Neural cell (in vitro differentiated cells): ENCODE data around the gene LMO4. TPM values are rescaled to one million over a fixed set of nuclear protein-coding genes. Genes with fewer than 3 reads are reported as not detected.

ENCODE experiments used
- H2AFZ ChIP-seq: fragments of 200-600, 300-800 bp; sonication (generic), shearing (Covaris generic); 2 replicates; pipeline ENCODE4 v1.6.0; 2014; ENCODE audit warnings: low read depth, mild to moderate bottlenecking, antibody characterized with exemption, low read length, moderate library complexity
- H3F3A ChIP-seq: fragments of 200-600 bp; shearing (Covaris generic); 2 replicates; pipeline ENCODE4 v1.6.1; 2016; ENCODE audit warnings: mild to moderate bottlenecking, moderate library complexity, mixed read lengths, antibody characterized with exemption, low read length; ENCODE audit not compliant: insufficient read depth, poor library complexity, severe bottlenecking
- H3K27ac ChIP-seq: fragments of 200-600, 300-800 bp; sonication (generic), shearing (Covaris generic); 2 replicates; pipeline ENCODE4 v1.5.1; 2014; ENCODE audit warnings: mild to moderate bottlenecking, low read length, moderate library complexity
- H3K27me3 ChIP-seq: fragments of 300-800, 200-600 bp; sonication (generic), shearing (Covaris generic); 2 replicates; pipeline ENCODE4 v1.6.0; 2014; ENCODE audit warnings: mild to moderate bottlenecking, low read depth, low read length, moderate library complexity; ENCODE audit not compliant: insufficient read depth
- H3K36me3 ChIP-seq: fragments of 300-800, 200-600 bp; sonication (generic), shearing (Covaris generic); 2 replicates; pipeline ENCODE4 v1.5.1; 2014; ENCODE audit warnings: mild to moderate bottlenecking, antibody characterized with exemption, low read length, moderate library complexity; ENCODE audit not compliant: insufficient read depth
- H3K4me2 ChIP-seq: fragments of 300-800, 200-600 bp; sonication (generic), shearing (Covaris generic); 2 replicates; pipeline ENCODE4 v1.6.0; 2014; ENCODE audit warnings: mild to moderate bottlenecking, low read length
- H3K4me3 ChIP-seq: fragments of 300-800, 200-600 bp; sonication (generic), shearing (Covaris generic); 2 replicates; pipeline ENCODE4 v1.5.1; 2014; ENCODE audit warnings: mild to moderate bottlenecking, low read length, moderate library complexity
- H3K79me2 ChIP-seq: fragments of 200-600 bp; shearing (Covaris generic); replicated peaks from 2 replicates; pipeline ENCODE4 v1.6.0; 2014; ENCODE audit warnings: mild to moderate bottlenecking, low read length, moderate library complexity; ENCODE audit not compliant: insufficient read depth
- H3K9ac ChIP-seq: fragments of 300-800, 200-600 bp; sonication (generic), shearing (Covaris generic); 2 replicates; pipeline ENCODE4 v1.6.1; 2016; ENCODE audit warnings: mild to moderate bottlenecking, low read length, mixed read lengths
- H3K9me2 ChIP-seq: fragments of 200-600 bp; shearing (Covaris generic); 2 replicates; pipeline ENCODE4 v1.6.1; 2016; ENCODE audit warnings: mild to moderate bottlenecking, low read length, mixed read lengths; ENCODE audit not compliant: insufficient read depth
- H3K9me3 ChIP-seq: fragments of 200-600, 300-800 bp; sonication (generic), shearing (Covaris generic); 2 replicates; pipeline ENCODE4 v1.6.1; 2016; ENCODE audit warnings: mild to moderate bottlenecking, mixed run types, low read length, moderate library complexity, mixed read lengths
- H4K20me1 ChIP-seq: fragments of 200-600 bp; shearing (Covaris generic); 2 replicates; pipeline ENCODE4 v1.6.1; 2016; ENCODE audit warnings: mild to moderate bottlenecking, mixed run types; ENCODE audit not compliant: insufficient read depth
- EP300 ChIP-seq: fragments of 450-650 bp; conservative IDR thresholded peaks from 2 replicates; pipeline ENCODE4 v1.6.1; 2014; ENCODE audit warnings: antibody characterized with exemption, mild to moderate bottlenecking, moderate library complexity; ENCODE audit not compliant: poor library complexity, severe bottlenecking
- EZH2 ChIP-seq: fragments of 200-600, 300-800 bp; shearing (Covaris generic), sonication (generic); IDR thresholded peaks from 2 replicates; pipeline ENCODE4 v1.6.1; 2014; ENCODE audit warnings: antibody characterized with exemption, low read length, borderline replicate concordance, mild to moderate bottlenecking; ENCODE audit not compliant: insufficient read depth, poor library complexity, severe bottlenecking
- MXI1 ChIP-seq: fragments of 450-650 bp; conservative IDR thresholded peaks from 2 replicates; pipeline ENCODE4 v1.6.1; 2014; ENCODE audit warnings: antibody characterized with exemption, mild to moderate bottlenecking; ENCODE audit not compliant: poor library complexity, severe bottlenecking
- POLR2AphosphoS5 ChIP-seq: IDR thresholded peaks from 2 replicates; pipeline ENCODE4 v1.6.1; 2012
- RAD21 ChIP-seq: fragments of 450-650 bp; conservative IDR thresholded peaks from 2 replicates; pipeline ENCODE4 v1.6.1; 2014; ENCODE audit warnings: antibody characterized with exemption, mild to moderate bottlenecking, moderate library complexity
- SMC3 ChIP-seq: fragments of 450-650 bp; conservative IDR thresholded peaks from 2 replicates; pipeline ENCODE4 v1.6.1; 2014; ENCODE audit warnings: antibody characterized with exemption, mild to moderate bottlenecking, moderate library complexity; ENCODE audit not compliant: poor library complexity
- TAF1 ChIP-seq: IDR thresholded peaks from 2 replicates; pipeline ENCODE4 v1.6.1; 2012; ENCODE audit warnings: low read depth
- polyA plus RNA-seq: library from polyadenylated mRNA; depleted of rRNA; stranded (reverse); fragments of >200 nt; gene quantifications from 2 replicates; pipeline ENCODE4 v1.2.3, GENCODE V29; 2014
- TF ChIP-seq, protein P1 (sequence below): fragments of 450-650 bp; IDR thresholded peaks from 2 replicates; pipeline ENCODE4 v1.5.1; 2014; ENCODE audit warnings: antibody characterized with exemption, mild to moderate bottlenecking, moderate library complexity; ENCODE audit not compliant: poor library complexity, severe bottlenecking
- TF ChIP-seq, protein P2 (sequence below): IDR thresholded peaks from 2 replicates; pipeline ENCODE4 v1.6.1; 2012; ENCODE audit warnings: borderline replicate concordance

Gene LMO4
- polyA plus RNA-seq, 1 donor from 2014 or later, result 147 TPM

DNA sequence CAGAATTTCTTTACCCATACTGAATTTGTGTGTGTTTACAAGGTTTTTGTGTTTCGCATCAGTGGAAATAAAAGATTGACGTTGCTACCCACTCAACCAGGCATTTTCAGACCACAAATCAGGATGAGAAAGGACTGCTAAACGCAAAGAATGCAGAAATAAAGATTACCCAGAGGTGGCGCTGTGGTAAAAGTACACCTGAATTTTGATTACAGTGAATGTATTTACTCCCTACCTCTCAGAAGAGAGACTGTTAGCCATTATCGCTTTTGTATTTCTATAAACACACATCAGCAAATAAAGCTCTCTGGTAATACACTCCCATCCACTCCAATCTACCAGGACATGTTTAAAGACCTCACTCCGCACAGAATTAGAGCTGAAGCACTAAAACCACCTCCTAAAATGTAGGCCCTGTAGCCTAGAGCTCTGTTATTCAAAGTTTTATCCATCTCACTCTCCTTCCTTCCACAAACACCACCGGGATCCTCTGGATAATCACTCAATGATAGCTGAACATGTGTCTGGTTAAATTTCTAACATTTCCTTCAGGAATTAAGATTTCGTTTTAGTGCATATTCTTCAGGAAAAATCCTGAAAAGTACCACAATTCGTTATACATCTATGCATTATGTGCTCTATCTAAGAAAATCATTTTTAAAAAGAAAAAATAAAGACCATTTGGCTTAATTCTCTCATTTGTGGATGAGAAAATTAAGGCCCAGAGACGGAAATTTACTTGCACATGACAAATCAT, 2.5 kb upstream of the LMO4 start:
- Histone ChIP-seq H3K4me2 (no peak overlapping the region), H4K20me1 (no peaks in the 10 kb centered on the region), H3K9me2 (no peaks in the 10 kb centered on the region), H3K9me3 (no peaks in the 10 kb centered on the region), H3K9ac (no peak overlapping the region), H3K36me3 (no peaks in the 10 kb centered on the region), H3K79me2 (peaks cover 13% of the 10 kb centered on the region), H3K27me3 (no peaks in the 10 kb centered on the region), H2AFZ (no peak overlapping the region), H3F3A (peaks cover 6% of the 10 kb centered on the region), H3K27ac (no peak overlapping the region), H3K4me3 (no peak overlapping the region)
- TF ChIP-seq, protein P1, sequence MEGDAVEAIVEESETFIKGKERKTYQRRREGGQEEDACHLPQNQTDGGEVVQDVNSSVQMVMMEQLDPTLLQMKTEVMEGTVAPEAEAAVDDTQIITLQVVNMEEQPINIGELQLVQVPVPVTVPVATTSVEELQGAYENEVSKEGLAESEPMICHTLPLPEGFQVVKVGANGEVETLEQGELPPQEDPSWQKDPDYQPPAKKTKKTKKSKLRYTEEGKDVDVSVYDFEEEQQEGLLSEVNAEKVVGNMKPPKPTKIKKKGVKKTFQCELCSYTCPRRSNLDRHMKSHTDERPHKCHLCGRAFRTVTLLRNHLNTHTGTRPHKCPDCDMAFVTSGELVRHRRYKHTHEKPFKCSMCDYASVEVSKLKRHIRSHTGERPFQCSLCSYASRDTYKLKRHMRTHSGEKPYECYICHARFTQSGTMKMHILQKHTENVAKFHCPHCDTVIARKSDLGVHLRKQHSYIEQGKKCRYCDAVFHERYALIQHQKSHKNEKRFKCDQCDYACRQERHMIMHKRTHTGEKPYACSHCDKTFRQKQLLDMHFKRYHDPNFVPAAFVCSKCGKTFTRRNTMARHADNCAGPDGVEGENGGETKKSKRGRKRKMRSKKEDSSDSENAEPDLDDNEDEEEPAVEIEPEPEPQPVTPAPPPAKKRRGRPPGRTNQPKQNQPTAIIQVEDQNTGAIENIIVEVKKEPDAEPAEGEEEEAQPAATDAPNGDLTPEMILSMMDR, result peak; percentile 89
- TF ChIP-seq EZH2 (no peak), RAD21 (peak; percentile 83), SMC3 (peak; percentile 82), MXI1 (no peak), EP300 (no peak)

DNA sequence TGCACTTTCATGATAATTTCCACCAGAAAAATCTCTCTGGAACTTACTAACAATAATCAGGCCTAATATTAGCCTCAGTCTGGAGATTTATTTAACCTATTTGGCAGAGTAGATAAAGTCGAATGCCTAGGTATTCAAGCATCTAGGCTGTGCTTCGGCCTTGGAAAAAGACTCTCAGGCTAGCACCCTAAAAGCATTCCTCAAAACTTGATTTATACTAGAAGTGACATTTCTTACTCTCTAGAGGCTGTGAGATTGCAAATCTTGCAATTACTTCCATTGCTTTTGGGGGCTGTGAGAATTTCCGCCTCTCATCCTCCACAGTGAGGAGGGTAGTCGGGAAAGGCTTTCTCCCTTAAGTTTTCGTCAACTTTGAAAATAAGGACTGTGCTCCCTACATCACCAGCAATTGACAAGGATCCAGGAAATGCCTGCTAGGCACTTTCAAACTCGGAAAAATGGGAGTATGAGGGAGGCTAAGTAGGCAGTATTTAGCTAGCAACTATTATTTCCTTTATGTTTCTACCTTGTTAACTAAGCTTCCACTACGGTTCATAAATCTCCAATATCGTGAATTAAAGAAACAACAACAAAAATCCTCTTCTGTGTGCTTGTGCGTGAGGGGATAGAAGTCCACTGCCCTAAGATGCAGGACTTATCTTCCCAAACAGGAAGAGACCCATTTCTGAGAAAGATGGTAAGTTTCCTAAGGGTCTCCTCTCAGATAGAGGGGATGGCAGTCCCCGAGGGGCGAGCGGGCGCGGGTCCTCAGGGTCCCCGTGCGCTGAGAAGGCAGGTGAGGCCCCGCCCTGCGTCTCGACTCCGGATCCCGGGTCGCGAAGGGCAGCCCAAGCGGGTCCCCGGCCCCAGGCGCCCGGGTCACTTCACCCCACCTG, 1.1 kb upstream of the LMO4 start:
- Histone ChIP-seq H3K36me3 (peaks cover 6% of the 10 kb centered on the region), H3K79me2 (peaks cover 24% of the 10 kb centered on the region), H2AFZ (peak overlapping the region; percentile 92), H3K27me3 (peaks cover 4% of the 10 kb centered on the region), H3K4me3 (peak overlapping the region; percentile 78), H3K9me2 (no peaks in the 10 kb centered on the region), H3F3A (peaks cover 6% of the 10 kb centered on the region), H3K9ac (peak overlapping the region; percentile 87), H3K27ac (peak overlapping the region; percentile 89), H3K9me3 (no peaks in the 10 kb centered on the region), H4K20me1 (no peaks in the 10 kb centered on the region), H3K4me2 (peak overlapping the region; percentile 76)
- no peak for TF ChIP-seq EZH2
- TF ChIP-seq, protein P2, sequence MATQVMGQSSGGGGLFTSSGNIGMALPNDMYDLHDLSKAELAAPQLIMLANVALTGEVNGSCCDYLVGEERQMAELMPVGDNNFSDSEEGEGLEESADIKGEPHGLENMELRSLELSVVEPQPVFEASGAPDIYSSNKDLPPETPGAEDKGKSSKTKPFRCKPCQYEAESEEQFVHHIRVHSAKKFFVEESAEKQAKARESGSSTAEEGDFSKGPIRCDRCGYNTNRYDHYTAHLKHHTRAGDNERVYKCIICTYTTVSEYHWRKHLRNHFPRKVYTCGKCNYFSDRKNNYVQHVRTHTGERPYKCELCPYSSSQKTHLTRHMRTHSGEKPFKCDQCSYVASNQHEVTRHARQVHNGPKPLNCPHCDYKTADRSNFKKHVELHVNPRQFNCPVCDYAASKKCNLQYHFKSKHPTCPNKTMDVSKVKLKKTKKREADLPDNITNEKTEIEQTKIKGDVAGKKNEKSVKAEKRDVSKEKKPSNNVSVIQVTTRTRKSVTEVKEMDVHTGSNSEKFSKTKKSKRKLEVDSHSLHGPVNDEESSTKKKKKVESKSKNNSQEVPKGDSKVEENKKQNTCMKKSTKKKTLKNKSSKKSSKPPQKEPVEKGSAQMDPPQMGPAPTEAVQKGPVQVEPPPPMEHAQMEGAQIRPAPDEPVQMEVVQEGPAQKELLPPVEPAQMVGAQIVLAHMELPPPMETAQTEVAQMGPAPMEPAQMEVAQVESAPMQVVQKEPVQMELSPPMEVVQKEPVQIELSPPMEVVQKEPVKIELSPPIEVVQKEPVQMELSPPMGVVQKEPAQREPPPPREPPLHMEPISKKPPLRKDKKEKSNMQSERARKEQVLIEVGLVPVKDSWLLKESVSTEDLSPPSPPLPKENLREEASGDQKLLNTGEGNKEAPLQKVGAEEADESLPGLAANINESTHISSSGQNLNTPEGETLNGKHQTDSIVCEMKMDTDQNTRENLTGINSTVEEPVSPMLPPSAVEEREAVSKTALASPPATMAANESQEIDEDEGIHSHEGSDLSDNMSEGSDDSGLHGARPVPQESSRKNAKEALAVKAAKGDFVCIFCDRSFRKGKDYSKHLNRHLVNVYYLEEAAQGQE, result no peak
- TF ChIP-seq EP300, result no peak
- no peak for TF ChIP-seq MXI1
- TF ChIP-seq, protein P1, result no peak
- TF ChIP-seq RAD21, result no peak
- TF ChIP-seq POLR2AphosphoS5, result no peak
- no peak for TF ChIP-seq SMC3
- TF ChIP-seq TAF1, result no peak
